Measurements from ENCODE around the gene TBC1D3B. TPM values are rescaled to one million over a fixed set of nuclear protein-coding genes. Genes with fewer than 3 reads are reported as not detected.
"Not testable (repeated sequence)": the region's sequence is repeated elsewhere in the genome, so short reads cannot be mapped to it uniquely, and the experiment has no call there.

TBC1D3B gene
- total RNA-seq, 1 donor from 2014 or later: 1.3 TPM

GRCh38 chr17:36201506-36201905, 25.1 kb upstream of the TBC1D3B start:
- not testable (repeated sequence) for DNase-seq (ENCODE audit: extremely low read depth, low read depth, low spot score)

DNA sequence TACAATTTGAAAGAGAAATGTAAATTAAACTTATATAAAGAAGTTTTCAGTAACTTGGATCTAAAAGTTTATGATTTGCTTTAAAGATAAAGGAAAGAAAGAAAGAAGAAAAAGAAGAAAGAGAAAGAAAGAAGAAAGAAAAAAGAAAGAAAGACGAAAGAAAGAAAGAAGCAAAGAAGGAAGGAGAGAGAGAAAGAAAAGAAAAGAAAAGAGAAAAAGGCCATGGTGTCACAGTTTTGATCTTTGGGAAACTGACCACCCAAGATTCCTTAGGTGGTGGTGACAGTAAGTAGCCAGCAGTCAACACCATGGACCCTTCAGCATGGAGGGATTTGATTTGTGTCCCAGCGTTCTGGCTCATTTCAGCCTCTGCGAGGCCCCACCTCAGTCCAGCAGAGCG, 24.7 kb upstream of the TBC1D3B start:
- not testable (repeated sequence) for DNase-seq (ENCODE audit: extremely low read depth, low read depth, low spot score)

DNA sequence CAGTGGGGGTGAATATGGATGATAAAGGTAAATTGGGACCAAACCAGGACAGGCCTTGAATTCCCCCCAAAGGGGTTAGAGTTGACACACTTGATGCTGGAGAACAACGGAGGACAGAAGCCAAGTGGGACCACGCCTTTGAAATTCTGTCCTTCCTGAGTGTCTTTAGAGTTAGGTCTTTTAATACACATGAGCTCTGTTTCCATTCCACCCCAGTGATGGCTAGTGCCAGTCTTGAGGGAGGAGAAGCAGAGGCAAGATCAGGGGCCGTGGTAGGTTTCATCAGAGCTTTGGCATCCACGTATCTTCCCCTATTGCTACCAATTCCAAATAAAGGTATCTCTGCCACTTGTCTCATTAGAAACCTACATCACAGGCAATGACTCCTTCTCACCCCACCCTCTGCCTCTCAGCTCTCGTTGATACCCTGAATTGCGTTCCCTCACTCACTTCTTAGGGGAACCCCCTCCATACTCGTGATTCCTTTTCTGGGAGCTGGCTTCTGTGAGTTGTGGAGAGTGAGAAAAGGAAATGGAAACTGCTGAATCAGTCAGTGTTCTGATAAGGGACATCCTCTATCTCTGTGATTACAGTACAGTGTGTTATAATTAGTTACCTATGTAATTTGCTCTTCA, 22.5 kb upstream of the TBC1D3B start:
- DNase-seq (ENCODE audit: extremely low read depth, low read depth, low spot score): no peak

DNA sequence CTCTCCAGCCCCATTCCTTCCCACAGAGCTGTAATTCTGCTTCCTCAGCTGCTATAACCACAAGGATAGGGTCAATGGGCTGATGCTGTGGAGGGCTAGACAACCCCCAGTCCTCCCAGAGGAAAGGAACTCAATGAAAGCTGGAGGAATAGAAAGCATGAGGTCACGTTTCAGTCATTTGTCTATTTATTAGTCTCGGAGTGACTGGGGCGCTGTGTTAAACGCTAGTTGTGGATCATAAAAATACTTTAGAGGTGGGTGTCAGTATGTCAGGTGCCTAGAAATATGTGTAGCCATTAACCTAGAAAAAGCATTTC, 20.9 kb upstream of the TBC1D3B start:
- no peak for DNase-seq (ENCODE audit: extremely low read depth, low read depth, low spot score)

- no peak for DNase-seq (ENCODE audit: extremely low read depth, low read depth, low spot score)
Observed at GRCh38 chr17:36196131-36196486, 19.7 kb upstream of the TBC1D3B start.

GRCh38 chr17:36195434-36196130, 19.1 kb upstream of the TBC1D3B start:
- no peak for DNase-seq (ENCODE audit: extremely low read depth, low read depth, low spot score)

- not testable (repeated sequence) for DNase-seq (ENCODE audit: extremely low read depth, low read depth, low spot score)
Observed at GRCh38 chr17:36194832-36195433, 18.5 kb upstream of the TBC1D3B start.

- not testable (repeated sequence) for DNase-seq (ENCODE audit: extremely low read depth, low read depth, low spot score)
Observed at GRCh38 chr17:36194147-36194831, 17.9 kb upstream of the TBC1D3B start.

DNA sequence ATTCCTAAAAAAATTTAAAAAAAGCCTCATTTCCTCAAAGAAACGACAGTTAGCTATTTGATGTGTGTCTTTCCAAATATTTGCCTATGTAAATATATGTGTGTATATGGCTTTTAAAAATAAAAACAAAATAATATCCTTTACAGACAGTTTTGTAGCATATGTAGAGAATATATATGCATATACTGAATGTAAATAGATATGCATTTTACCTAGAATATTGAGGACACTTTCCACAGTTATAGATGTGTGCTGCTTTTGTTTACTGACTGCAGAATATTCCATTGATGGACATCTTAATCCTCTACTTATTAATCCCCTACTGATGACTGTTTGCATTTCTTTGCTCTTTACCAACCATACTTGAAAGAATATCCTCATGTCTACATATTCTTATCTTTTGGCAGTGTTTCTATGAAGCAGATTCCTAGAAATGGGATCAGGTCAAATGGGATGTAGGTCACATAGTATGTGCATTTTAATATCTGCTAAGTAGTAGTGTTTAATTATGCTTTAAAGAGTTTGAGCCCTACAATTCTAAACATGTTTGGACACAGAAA, 16.9 kb upstream of the TBC1D3B start:
- no peak for DNase-seq (ENCODE audit: extremely low read depth, low read depth, low spot score)

DNA sequence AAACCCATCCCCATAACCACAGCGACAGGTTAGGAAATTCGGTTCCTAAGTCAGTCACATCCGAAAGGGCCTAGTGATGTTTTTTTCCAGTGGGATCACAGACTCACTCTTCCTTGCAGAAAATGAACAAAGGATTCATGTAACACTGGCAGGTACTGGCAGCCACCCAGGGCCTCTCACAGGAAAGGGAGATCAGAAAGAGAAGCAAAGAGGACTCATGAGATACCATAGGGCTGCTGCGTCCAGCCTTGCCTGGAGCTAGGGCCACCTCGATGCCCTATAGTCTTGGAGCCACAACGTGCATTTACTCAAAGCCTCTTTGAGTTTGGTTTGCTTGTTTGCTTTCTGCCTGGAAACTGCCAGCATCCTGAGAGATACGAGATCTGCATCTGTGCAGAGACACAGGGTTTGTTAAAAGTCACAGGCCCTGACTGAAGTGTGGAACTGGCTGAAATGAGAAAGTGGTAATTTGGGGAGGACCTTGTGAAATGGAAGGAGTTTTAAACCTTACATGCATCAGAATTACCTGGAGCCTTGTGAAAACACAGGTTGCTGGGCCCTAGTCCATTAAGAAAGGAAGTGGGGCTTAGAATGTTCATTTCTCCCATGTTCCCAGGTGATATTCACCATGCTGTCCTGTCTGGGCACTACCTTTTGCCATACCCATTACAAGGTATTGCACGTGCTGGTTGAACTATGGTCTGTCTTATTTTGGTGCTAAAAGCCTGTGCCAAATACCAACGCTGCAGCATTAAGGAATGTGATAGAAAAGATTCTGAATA, 14.3 kb upstream of the TBC1D3B start:
- DNase-seq (ENCODE audit: extremely low read depth, low read depth, low spot score): not testable (repeated sequence)

DNA sequence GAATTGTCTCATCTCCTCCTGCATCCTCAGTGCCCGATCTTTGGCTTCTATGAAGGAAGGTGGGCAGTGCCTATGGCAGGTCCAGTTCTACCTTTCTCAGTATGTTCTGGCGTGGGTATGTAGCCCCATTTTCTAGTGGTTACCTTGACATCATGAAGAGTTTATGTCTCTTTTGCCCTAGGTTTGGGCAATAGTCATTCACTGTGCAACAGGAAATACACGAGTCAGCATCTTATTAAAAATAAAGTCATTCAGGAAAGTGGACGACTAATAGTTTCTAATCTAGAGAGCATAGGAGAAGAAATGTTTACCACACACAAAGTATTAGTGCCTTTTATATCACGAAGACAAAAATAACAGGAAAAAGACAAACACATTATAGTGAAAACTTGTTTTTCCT, 13.6 kb upstream of the TBC1D3B start:
- DNase-seq (ENCODE audit: extremely low read depth, low read depth, low spot score): not testable (repeated sequence)

DNA sequence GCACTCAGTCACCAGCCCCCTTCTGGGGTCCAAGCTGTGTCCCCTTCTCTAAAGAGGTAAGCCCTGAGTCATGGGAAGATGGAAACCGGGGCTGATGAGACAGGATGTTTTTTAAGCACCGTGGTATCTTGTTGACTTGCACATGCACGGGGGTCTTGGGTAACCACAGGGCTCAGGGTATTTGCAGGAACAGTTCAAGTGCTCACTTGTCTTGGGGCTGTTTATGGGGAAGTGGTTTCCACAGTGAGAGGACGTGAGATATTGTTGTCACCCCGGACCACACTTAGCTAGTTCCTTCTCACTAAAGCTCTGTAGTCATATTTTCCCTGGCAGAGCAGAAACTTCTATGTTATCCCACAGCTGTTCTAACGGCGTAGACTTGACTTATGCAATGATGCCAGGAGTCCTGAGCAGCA, 12.5 kb upstream of the TBC1D3B start:
- no peak for DNase-seq (ENCODE audit: extremely low read depth, low read depth, low spot score)

DNA sequence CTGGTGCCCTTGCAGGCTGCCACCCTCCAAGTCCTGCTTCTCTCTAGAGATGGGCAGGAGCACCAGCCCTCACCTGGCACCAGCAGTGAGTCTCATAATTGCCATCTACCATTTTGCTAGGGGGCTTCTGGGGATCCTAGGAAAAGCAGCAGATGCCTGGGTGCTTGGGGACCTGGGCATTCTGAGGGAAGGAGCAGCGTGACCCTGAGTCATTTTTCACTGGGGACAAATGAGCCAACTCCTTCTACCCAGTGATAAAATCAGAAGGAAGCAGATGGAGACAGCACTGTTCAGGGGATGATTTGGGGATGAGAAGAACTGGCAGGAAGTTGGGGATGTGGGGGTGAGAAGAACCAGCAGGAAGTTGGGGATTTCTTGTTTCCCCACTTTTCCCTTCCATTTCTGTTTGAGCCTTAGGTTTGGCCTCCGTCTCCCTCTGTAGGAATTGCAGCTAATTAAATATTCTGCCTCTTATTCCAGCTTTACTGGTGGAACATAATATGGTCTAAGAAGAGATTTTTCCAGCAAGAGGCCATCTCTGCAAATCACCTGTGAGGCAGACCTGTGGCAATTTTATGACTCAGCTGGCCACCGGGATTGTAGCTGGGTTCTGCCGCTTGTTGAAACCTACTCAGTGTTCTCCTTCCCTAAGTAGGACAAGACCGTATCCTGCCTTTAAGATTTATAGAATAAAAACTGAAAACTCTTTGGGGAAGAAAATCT, 11.7 kb upstream of the TBC1D3B start:
- DNase-seq (ENCODE audit: extremely low read depth, low read depth, low spot score): not testable (repeated sequence)

- DNase-seq (ENCODE audit: extremely low read depth, low read depth, low spot score): not testable (repeated sequence)
Observed at GRCh38 chr17:36186810-36187763, 10.7 kb upstream of the TBC1D3B start.

DNA sequence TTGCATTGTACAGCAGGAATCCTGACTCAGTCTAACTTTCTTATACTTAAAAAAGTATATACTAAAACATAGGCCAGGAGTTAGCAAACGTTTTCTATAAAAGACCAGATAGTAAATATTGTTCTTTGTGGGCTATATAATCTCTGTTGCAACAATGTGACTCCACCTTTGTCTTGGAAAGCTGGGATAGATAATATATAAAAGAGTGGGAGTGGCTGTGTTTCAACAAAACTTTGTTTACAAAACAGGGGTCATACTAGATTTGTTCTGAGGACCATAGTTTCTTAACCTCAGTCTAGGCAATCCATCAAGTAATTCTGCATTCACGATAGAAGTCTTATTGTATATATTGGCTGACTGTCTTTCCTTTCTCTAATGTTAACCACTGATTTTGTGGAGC, 9.0 kb upstream of the TBC1D3B start:
- no peak for DNase-seq (ENCODE audit: extremely low read depth, low read depth, low spot score)

GRCh38 chr17:36184023-36184765, 7.8 kb upstream of the TBC1D3B start:
- no peak for DNase-seq (ENCODE audit: extremely low read depth, low read depth, low spot score)

- DNase-seq (ENCODE audit: extremely low read depth, low read depth, low spot score): no peak
Observed at GRCh38 chr17:36183001-36183971, 6.8 kb upstream of the TBC1D3B start.
